ENCODE data around the gene ADIPOQ.
"Not testable (repeated sequence)": the region's sequence is repeated elsewhere in the genome, so short reads cannot be mapped to it uniquely, and the experiment has no call there.

Gene ADIPOQ

DNA sequence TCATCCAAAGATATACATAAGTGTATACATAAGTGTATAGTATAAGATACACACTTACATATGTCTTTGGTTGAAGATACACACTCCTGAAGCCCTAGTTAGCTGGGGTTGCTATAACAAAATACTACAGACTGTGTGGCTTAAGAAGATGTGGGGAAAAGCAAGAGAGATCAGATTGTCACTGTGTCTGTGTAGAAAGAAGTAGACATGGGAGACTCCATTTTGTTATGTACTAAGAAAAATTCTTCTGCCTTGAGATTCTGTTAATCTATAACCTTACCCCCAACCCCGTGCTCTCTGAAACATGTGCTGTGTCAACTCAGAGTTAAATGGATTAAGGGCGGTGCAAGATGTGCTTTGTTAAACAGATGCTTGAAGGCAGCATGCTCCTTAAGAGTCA lies 50.6 kb downstream of the ADIPOQ start:
- not testable (repeated sequence) for H3K27ac ChIP-seq

DNA sequence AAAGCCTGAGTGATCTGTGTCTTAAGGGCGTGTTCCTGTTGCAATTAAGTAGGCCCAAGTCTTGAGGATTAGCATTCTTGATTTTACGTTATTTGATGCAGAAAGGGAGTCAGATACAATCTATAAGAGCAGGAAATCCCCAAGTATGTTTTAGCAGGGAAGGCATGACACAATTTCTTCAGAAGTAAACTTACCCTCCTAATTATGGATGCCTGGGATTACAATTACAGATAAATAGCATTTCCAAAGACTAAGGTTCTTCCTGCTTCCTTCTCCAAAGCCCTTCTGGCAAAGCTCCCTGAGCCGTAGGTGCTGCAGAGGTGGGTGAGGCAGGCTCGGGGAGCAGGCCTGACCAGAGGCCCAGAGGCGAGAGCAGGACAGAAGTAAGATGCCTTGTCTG lies 52.9 kb downstream of the ADIPOQ start:
- Histone ChIP-seq H3K4me3 (no peak overlapping the region), H3K27ac (no peak overlapping the region)

More for the DNA sequence above, 50.6 kb downstream of the ADIPOQ start:
- H3K4me3 ChIP-seq: not testable (repeated sequence)

DNA sequence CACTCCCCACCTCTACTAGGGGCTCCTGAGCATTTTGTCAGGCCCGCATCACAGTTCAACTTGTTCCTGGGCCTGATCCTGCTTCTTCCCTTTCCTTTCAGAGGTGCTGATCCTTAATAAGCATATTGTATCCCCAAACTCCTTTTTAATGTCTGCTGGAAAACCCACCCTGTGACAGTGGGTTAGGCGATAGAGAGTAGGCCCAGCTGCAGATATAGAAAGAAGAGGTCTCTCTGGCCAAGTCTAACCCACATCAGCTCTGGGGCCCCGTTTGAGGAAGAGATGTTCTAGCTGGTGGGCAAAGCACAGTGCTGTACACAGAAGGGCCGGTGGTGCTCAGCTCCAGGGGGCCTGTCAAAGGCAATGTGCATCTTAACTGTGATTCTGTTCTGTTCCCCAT lies 53.5 kb downstream of the ADIPOQ start:
- H3K4me3 ChIP-seq: no peak overlapping the region
- peak overlapping the region in 1 of 21 experiments; percentile 22 for H3K27ac ChIP-seq

DNA sequence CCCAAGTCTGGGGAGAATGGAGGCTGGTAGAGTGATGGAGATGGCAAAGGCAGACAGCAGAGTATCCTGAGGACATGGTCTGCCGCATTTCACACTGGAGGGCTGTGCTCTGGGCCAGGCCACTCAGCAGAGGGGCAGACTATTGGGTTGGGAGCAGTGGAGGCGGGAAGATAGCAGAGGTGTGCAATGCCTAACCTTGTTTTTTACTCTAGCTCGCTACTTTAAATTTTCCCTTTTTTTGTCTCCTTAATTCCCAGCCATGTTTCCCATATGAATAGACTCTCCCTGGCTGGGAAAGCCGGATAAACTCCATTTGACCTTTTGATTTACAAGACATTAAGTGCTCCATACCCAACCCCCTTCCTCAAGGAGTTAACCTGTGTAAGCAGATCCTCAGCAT lies 54.4 kb downstream of the ADIPOQ start:
- no peak overlapping the region for H3K27ac ChIP-seq
- no peak overlapping the region for H3K4me3 ChIP-seq

DNA sequence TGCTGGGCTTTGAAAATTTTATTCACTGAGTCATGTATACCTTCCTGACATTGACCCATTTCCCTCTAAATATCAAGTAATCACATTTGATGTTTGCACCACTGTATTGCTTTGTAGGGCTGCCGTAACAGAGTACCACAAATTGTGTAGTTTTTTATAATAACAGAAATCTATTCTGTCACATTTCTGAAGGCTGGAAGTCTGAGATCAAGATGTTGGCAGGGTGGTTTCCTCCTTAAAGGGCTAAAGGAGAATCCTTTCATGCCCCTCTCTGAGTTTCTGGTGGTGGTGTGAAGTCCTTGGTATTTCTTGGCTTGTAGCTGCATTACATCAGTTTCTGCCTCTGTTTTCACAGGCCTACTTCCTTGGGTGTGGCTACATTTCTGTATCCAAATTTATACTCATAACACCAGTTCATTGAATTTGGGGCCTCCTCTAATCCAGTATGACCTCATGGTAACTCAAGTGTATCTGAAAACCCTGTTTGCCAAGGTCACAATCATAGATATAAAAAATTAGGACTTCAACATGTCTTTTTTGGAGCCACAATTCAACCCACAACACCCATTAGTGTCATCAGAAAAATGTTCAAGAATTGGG lies 58.7 kb downstream of the ADIPOQ start:
- H3K4me3 ChIP-seq: no peak overlapping the region
- no peak overlapping the region for H3K27ac ChIP-seq

DNA sequence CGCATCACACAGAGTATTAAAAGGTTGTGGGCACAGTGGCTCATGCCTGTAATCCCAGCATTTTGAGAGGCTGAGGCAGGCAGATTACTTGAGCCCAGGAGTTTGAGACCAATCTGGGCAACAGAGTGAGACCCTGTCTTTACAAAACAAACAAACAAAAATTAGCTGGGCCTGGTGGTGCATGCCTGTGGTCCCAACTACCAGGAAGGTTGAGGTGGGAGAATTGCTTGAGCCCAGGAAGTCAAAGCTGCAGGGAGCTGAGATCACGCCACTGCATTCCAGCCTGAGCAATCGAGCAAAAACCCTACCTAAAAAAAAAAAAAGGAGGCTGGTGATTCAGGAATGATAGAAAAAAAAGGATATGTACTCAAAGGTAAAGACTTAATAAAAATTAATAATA lies 59.6 kb downstream of the ADIPOQ start:
- Histone ChIP-seq H3K4me3 (no peak overlapping the region), H3K27ac (no peak overlapping the region)

DNA sequence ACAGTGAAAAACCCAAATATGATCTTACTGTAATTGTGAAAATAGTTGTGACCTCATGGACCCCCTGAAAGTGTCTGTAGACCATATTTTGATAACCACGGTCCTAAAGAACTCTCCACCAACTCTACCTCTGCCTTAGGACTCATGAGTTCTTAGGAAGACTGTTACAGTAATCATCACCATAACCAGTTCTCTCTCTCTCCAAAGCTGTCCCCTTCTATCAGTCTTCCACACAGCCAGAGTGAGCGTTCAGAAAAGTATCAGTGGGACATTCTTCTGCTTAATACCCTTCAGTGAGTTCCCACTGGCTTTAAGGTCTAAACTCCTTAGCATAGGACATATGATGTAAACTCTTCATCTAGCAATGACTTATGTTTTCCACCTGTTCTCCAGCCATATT lies 60.2 kb downstream of the ADIPOQ start:
- Histone ChIP-seq H3K27ac (no peak overlapping the region), H3K4me3 (no peak overlapping the region)

DNA sequence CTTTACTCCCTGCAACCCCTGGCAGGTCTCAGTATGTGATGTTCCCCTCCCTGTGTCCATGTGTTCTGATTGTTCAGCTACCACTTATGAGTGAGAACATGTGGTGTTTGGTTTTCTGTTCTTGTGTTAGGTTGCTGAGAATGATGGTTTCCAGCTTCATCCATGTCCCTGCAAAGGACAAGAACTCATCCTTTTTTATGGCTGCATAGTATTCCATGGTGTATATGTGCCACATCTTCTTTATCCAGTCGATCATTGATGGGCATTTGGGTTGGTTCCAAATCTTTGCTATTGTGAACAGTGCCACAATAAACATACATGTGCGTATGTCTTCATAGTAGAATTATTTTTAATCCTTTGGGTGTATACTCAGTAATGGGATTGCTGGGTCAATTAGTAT lies 61.2 kb downstream of the ADIPOQ start:
- H3K4me3 ChIP-seq, H3K27ac ChIP-seq: not testable (repeated sequence)

DNA sequence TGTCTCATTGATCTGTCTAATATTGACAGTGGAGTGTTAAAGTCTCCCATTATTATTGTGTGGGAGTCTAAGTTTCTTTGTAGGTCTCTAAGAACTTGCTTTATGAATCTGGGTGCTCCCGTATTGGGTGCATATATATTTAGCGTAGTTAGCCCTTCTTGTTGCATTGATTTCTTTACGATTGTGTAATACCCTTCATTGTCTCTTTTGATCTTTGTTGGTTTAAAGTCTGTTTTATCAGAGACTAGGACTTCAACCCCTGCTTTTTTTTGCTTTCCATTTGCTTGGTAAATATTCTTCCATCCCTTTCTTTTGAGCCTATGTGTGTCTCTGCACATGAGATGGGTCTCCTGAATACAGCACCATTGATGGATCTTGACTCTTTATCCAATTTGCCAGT lies 64.6 kb downstream of the ADIPOQ start:
- not testable (repeated sequence) for H3K4me3 ChIP-seq, H3K27ac ChIP-seq
